ENCODE data around the gene ABCA9. TPM values are rescaled to one million over a fixed set of nuclear protein-coding genes. Genes with fewer than 3 reads are reported as not detected.

Gene ABCA9, protein sequence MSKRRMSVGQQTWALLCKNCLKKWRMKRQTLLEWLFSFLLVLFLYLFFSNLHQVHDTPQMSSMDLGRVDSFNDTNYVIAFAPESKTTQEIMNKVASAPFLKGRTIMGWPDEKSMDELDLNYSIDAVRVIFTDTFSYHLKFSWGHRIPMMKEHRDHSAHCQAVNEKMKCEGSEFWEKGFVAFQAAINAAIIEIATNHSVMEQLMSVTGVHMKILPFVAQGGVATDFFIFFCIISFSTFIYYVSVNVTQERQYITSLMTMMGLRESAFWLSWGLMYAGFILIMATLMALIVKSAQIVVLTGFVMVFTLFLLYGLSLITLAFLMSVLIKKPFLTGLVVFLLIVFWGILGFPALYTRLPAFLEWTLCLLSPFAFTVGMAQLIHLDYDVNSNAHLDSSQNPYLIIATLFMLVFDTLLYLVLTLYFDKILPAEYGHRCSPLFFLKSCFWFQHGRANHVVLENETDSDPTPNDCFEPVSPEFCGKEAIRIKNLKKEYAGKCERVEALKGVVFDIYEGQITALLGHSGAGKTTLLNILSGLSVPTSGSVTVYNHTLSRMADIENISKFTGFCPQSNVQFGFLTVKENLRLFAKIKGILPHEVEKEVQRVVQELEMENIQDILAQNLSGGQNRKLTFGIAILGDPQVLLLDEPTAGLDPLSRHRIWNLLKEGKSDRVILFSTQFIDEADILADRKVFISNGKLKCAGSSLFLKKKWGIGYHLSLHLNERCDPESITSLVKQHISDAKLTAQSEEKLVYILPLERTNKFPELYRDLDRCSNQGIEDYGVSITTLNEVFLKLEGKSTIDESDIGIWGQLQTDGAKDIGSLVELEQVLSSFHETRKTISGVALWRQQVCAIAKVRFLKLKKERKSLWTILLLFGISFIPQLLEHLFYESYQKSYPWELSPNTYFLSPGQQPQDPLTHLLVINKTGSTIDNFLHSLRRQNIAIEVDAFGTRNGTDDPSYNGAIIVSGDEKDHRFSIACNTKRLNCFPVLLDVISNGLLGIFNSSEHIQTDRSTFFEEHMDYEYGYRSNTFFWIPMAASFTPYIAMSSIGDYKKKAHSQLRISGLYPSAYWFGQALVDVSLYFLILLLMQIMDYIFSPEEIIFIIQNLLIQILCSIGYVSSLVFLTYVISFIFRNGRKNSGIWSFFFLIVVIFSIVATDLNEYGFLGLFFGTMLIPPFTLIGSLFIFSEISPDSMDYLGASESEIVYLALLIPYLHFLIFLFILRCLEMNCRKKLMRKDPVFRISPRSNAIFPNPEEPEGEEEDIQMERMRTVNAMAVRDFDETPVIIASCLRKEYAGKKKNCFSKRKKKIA (N-terminal part only)
- total RNA-seq, result 0.15 and 0.23 TPM in 2 replicates

DNA sequence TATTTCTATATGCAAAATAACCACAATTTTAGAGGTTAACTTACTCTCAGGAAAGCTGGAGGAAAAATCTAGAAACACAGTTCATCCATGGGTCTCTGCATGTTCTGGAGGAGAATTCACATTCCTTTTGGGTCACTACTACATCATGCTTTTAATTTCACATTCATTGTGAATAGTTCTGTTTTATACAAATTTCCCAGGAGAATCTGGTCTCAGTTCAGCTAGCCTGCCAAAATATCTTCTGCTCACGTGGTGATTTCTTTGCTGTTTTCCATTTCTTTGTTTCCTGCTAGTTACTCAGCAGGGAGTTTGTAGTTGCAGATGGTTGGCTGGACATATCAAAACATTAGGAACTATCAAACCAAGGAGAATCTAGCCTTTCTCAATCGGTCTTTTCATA is at the start of gene ABCA9:
ABCA9 (minus strand) TSS at position 106 of the 400 bp plus-strand sequence. CDS start 9,801 bp downstream, outside the sequence.

DNA sequence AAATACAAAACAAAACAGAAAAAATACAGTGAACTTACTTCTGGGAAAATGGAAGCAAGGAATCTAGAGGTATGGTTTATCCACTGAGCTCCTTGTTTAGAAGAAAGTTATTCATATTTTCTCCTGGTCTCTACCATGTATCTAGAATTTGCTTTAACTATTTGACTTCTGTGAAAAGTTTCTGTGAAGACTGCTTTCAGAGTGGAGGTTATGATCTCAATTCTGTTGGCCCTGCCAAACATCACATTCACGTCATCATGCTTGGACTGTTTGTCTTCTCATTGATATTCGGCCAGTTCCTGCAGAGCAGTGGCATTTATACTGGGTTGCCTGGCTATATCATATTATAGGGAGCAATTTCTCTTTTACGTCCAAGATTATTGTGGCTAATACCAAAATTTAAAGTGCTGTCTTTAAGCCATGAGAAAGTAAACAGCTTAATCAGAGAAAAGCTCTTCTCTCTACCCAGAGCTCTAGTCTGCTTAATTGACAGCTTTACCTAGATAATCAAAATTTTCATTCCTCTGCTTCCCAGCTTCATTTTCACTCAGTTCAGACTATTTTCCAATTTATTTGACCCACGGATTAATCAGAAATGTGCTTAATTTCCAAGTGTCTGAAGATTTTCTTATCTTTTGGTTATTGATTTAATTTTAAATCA is 105.4 kb downstream of the ABCA9 start, which contains the start of gene ABCA8:
ABCA8 (minus strand) TSS at position 212 of the 661 bp plus-strand sequence. CDS start 13,358 bp downstream, outside the sequence.

Other genes with a start within 250 kb of the ABCA9 start
- gene ABCA8, start 105.5 kb downstream of the ABCA9 start, total RNA-seq, result not detected in 2 replicates
- 0.04 TPM in 1 of 2 replicates, not detected in the other for gene ABCA6, start 81.0 kb upstream of the ABCA9 start, total RNA-seq
- gene ABCA10, start 167.9 kb upstream of the ABCA9 start, total RNA-seq, result 0.55 TPM in 1 of 2 replicates, not detected in the other